ENCODE measurements around the gene EIF2S2. TPM values are rescaled to one million over a fixed set of nuclear protein-coding genes. Genes with fewer than 3 reads are reported as not detected.

Gene EIF2S2
- total RNA-seq, 8 experiments from 2014 or later, result 62.3 to 148 (median 102) TPM

GRCh38 chr20:34093895-34094294 lies 18.1 kb downstream of the EIF2S2 start:
- H3K4me1 ChIP-seq (replicated peaks in 1 of 2), result no peaks in the 10 kb centered on the region

GRCh38 chr20:34091637-34092200 lies 20.3 kb downstream of the EIF2S2 start:
- 93 to 100% (median 100%) methylated on average over 1 to 6 of the region's 6 CpGs; no CpG with 5 or more reads in 4 of the 10 experiments for WGBS, 10 experiments
- Histone ChIP-seq H3K4me3 (no peak overlapping the region), H3K4me1 (replicated peaks in 1 of 2) (no peaks in the 10 kb centered on the region), H3K27ac (no peak overlapping the region)
- in situ Hi-C loops (cut with MboI; ENCODE audit: low pct_unique_long_range_greater_than_20kb in 2 of 9, low sequenced_read_pairs in 9 of 9, unreplicated experiment in 9 of 9), result no loop called here
- no peak for ATAC-seq (replicated peaks in 6 of 8)

More at GRCh38 chr20:34093895-34094294, 18.1 kb downstream of the EIF2S2 start:
- 79 to 100% (median 92%) methylated on average over 1 to 2 of the region's 2 CpGs; no CpG with 5 or more reads in 3 of the 10 experiments for WGBS, 10 experiments
- no peak for ATAC-seq (replicated peaks in 6 of 8)
- H3K4me3 ChIP-seq, result no peak overlapping the region
- H3K27ac ChIP-seq, result no peak overlapping the region
- in situ Hi-C loops (cut with MboI; ENCODE audit: low pct_unique_long_range_greater_than_20kb in 2 of 9, low sequenced_read_pairs in 9 of 9, unreplicated experiment in 9 of 9), result no loop called here

GRCh38 chr20:34090645-34091044 lies 21.4 kb downstream of the EIF2S2 start:
- H3K4me3 ChIP-seq, result no peak overlapping the region
- no peak for ATAC-seq (replicated peaks in 6 of 8)
- no peak overlapping the region for H3K27ac ChIP-seq
- in situ Hi-C loops (cut with MboI; ENCODE audit: low pct_unique_long_range_greater_than_20kb in 2 of 9, low sequenced_read_pairs in 9 of 9, unreplicated experiment in 9 of 9), result no loop called here
- 83 to 100% (median 100%) methylated on average over 1 to 2 of the region's 2 CpGs; no CpG with 5 or more reads in 3 of the 10 experiments for WGBS, 10 experiments
- no peaks in the 10 kb centered on the region for H3K4me1 ChIP-seq (replicated peaks in 1 of 2)

- Histone ChIP-seq H3K4me3 (no peak overlapping the region), H3K4me1 (replicated peaks in 1 of 2) (no peaks in the 10 kb centered on the region), H3K27ac (no peak overlapping the region)
- WGBS, 10 experiments, result 80 to 100% (median 90%) methylated on average over 1 to 8 of the region's 13 CpGs; no CpG with 5 or more reads in 1 of the 10 experiments
- no peak for ATAC-seq (replicated peaks in 6 of 8)
- in situ Hi-C loops (cut with MboI; ENCODE audit: low pct_unique_long_range_greater_than_20kb in 2 of 9, low sequenced_read_pairs in 9 of 9, unreplicated experiment in 9 of 9), result no loop called here
Measured at GRCh38 chr20:34089655-34090345, 22.2 kb downstream of the EIF2S2 start.

GRCh38 chr20:34089175-34089479 lies 22.9 kb downstream of the EIF2S2 start:
- Histone ChIP-seq H3K27ac (no peak overlapping the region), H3K4me3 (no peak overlapping the region), H3K4me1 (replicated peaks in 1 of 2) (no peaks in the 10 kb centered on the region)
- 94 to 100% (median 94%) methylated on average over 1 to 5 of the region's 5 CpGs; no CpG with 5 or more reads in 7 of the 10 experiments for WGBS, 10 experiments
- in situ Hi-C loops (cut with MboI; ENCODE audit: low pct_unique_long_range_greater_than_20kb in 2 of 9, low sequenced_read_pairs in 9 of 9, unreplicated experiment in 9 of 9), result no loop called here
- ATAC-seq (replicated peaks in 6 of 8), result no peak

- Histone ChIP-seq H3K4me1 (replicated peaks in 1 of 2) (no peaks in the 10 kb centered on the region), H3K27ac (no peak overlapping the region), H3K4me3 (no peak overlapping the region)
- in situ Hi-C loops (cut with MboI; ENCODE audit: low pct_unique_long_range_greater_than_20kb in 2 of 9, low sequenced_read_pairs in 9 of 9, unreplicated experiment in 9 of 9), result no loop called here
- no peak for ATAC-seq (replicated peaks in 6 of 8)
- 80 to 97% (median 91%) methylated on average over 1 to 11 of the region's 15 CpGs for WGBS, 10 experiments
Measured at GRCh38 chr20:34088305-34089174, 23.5 kb downstream of the EIF2S2 start.

- Histone ChIP-seq H3K4me1 (replicated peaks in 1 of 2) (no peaks in the 10 kb centered on the region), H3K4me3 (no peak overlapping the region), H3K27ac (no peak overlapping the region)
- in situ Hi-C loops (cut with MboI; ENCODE audit: low pct_unique_long_range_greater_than_20kb in 2 of 9, low sequenced_read_pairs in 9 of 9, unreplicated experiment in 9 of 9), result no loop called here
- 78 to 100% (median 91%) methylated on average over 1 to 4 of the region's 5 CpGs; no CpG with 5 or more reads in 2 of the 10 experiments for WGBS, 10 experiments
- ATAC-seq (replicated peaks in 6 of 8), result no peak
Measured at GRCh38 chr20:34085544-34086040, 26.5 kb downstream of the EIF2S2 start.

- no peak overlapping the region for H3K4me3 ChIP-seq
- in situ Hi-C loops (cut with MboI; ENCODE audit: low pct_unique_long_range_greater_than_20kb in 2 of 9, low sequenced_read_pairs in 9 of 9, unreplicated experiment in 9 of 9), result no loop called here
- H3K27ac ChIP-seq, result no peak overlapping the region
- no peaks in the 10 kb centered on the region for H3K4me1 ChIP-seq (replicated peaks in 1 of 2)
- ATAC-seq (replicated peaks in 6 of 8), result no peak
- 38 to 100% (median 93%) methylated on average over 1 to 5 of the region's 9 CpGs; no CpG with 5 or more reads in 2 of the 10 experiments for WGBS, 10 experiments
Measured at GRCh38 chr20:34084227-34084923, 27.7 kb downstream of the EIF2S2 start.

- H3K4me1 ChIP-seq (replicated peaks in 1 of 2), result no peaks in the 10 kb centered on the region
- 80 to 100% (median 100%) methylated on average over 1 to 2 of the region's 2 CpGs; no CpG with 5 or more reads in 5 of the 10 experiments for WGBS, 10 experiments
- no peak for ATAC-seq (replicated peaks in 6 of 8)
- no peak overlapping the region for H3K4me3 ChIP-seq
- H3K27ac ChIP-seq, result no peak overlapping the region
- in situ Hi-C loops (cut with MboI; ENCODE audit: low pct_unique_long_range_greater_than_20kb in 2 of 9, low sequenced_read_pairs in 9 of 9, unreplicated experiment in 9 of 9), result no loop called here
Measured at GRCh38 chr20:34083781-34084180, 28.3 kb downstream of the EIF2S2 start.

- peak in 6 of 8 experiments; percentile 29 to 92 (median 72) for ATAC-seq (replicated peaks in 6 of 8)
- no peak overlapping the region for H3K27ac ChIP-seq
- H3K4me3 ChIP-seq, result no peak overlapping the region
- in situ Hi-C loops (cut with MboI; ENCODE audit: low pct_unique_long_range_greater_than_20kb in 2 of 9, low sequenced_read_pairs in 9 of 9, unreplicated experiment in 9 of 9), result no loop called here
- no peaks in the 10 kb centered on the region for H3K4me1 ChIP-seq (replicated peaks in 1 of 2)
- 0 to 100% (median 29%) methylated on average over 1 to 4 of the region's 7 CpGs; no CpG with 5 or more reads in 5 of the 10 experiments for WGBS, 10 experiments
Measured at GRCh38 chr20:34083137-34083536, 28.9 kb downstream of the EIF2S2 start.

GRCh38 chr20:34082232-34082887 lies 29.7 kb downstream of the EIF2S2 start:
- no peak for ATAC-seq (replicated peaks in 6 of 8)
- in situ Hi-C loops (cut with MboI; ENCODE audit: low pct_unique_long_range_greater_than_20kb in 2 of 9, low sequenced_read_pairs in 9 of 9, unreplicated experiment in 9 of 9), result no loop called here
- 78 to 100% (median 97%) methylated on average over 1 to 6 of the region's 8 CpGs; no CpG with 5 or more reads in 4 of the 10 experiments for WGBS, 10 experiments
- Histone ChIP-seq H3K4me3 (no peak overlapping the region), H3K4me1 (replicated peaks in 1 of 2) (no peaks in the 10 kb centered on the region), H3K27ac (no peak overlapping the region)

GRCh38 chr20:34079818-34080217 lies 32.2 kb downstream of the EIF2S2 start:
- no peaks in the 10 kb centered on the region for H3K4me1 ChIP-seq (replicated peaks in 1 of 2)
- in situ Hi-C loops (cut with MboI; ENCODE audit: low pct_unique_long_range_greater_than_20kb in 2 of 9, low sequenced_read_pairs in 9 of 9, unreplicated experiment in 9 of 9), result loop anchor here in 1 of 9 experiments (10.0 kb wide), 1 partner anchor 205 kb away; no protein-coding TSS in a partner anchor
- ATAC-seq (replicated peaks in 6 of 8), result no peak
- H3K4me3 ChIP-seq, result no peak overlapping the region
- no peak overlapping the region for H3K27ac ChIP-seq
- WGBS, 10 experiments, result 92 to 100% (median 96%) methylated on average over 1 to 4 of the region's 6 CpGs; no CpG with 5 or more reads in 7 of the 10 experiments
